Measurements from ENCODE around the gene UTP4.

DNA sequence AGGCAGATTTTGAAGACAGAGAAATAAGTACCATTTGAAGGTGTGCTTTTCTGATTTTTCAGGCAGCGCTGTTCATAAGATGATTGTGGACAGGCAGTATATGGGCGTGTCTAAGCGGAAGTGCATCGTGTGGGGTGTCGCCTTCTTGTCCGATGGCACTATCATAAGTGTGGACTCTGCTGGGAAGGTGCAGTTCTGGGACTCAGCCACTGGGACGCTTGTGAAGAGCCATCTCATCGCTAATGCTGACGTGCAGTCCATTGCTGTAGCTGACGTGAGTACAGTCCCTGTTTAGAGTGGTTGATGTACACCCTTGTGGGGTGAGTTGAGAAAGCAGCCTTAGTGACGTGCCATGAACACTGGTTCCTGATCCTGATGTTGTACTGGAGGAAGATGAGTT lies 10.7 kb downstream of the UTP4 start:
- TF ChIP-seq, protein P1, sequence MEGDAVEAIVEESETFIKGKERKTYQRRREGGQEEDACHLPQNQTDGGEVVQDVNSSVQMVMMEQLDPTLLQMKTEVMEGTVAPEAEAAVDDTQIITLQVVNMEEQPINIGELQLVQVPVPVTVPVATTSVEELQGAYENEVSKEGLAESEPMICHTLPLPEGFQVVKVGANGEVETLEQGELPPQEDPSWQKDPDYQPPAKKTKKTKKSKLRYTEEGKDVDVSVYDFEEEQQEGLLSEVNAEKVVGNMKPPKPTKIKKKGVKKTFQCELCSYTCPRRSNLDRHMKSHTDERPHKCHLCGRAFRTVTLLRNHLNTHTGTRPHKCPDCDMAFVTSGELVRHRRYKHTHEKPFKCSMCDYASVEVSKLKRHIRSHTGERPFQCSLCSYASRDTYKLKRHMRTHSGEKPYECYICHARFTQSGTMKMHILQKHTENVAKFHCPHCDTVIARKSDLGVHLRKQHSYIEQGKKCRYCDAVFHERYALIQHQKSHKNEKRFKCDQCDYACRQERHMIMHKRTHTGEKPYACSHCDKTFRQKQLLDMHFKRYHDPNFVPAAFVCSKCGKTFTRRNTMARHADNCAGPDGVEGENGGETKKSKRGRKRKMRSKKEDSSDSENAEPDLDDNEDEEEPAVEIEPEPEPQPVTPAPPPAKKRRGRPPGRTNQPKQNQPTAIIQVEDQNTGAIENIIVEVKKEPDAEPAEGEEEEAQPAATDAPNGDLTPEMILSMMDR (IDR thresholded peaks at IDR 0.05), result no peak
- no peak for TF ChIP-seq POLR2A (IDR thresholded peaks at IDR 0.05)

Measured in lower leg skin (tissue), 3 donors.